HuH-7.5 (cell line): Measurements from ENCODE around the gene ZNF280A.
"Not testable (repeated sequence)": the region's sequence is repeated elsewhere in the genome, so short reads cannot be mapped to it uniquely, and the experiment has no call there.

Experiments
- DNase-seq: peaks from one replicate; pipeline ENCODE4 v3.0.0; 2011; ENCODE audit warnings: low spot score

ZNF280A gene

DNA sequence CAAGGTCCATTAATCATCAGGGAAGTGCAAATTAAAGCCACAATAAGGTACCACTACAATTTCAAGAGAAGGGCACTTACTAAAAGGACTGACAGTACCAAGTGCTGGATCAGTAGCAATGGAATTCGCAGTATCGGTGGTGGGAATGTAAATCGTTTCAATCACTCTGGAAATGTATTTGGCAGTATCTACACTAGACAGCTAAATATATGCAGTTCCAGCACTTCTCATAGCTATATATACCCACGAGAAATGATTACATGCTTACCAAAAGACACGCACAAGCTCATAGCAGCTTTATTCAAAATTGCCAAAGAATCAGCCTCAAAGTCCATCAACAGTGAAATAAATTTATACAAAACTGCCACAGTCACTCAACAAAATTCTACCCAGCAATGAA lies 7.1 kb downstream of the ZNF280A start:
- no peak for DNase-seq

DNA sequence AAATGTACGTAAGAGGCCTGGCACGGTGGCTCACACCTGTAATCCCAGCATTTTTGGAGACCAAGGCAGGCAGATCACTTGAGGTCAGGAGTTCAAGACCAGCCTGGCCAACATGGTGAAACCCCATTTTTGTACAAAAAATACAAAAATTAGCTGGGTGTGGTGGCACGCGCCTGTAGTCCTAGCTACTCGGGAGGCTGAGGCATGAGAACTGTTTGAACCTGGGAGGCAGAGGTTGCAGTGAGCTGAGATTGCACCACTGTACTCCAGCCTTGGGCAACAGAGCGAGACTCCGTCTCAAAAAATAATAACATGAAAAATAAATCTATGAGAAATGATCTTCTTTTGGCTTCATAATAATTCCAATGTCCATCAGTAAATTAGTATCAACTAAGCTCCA lies 9.2 kb downstream of the ZNF280A start:
- DNase-seq: not testable (repeated sequence)

DNA sequence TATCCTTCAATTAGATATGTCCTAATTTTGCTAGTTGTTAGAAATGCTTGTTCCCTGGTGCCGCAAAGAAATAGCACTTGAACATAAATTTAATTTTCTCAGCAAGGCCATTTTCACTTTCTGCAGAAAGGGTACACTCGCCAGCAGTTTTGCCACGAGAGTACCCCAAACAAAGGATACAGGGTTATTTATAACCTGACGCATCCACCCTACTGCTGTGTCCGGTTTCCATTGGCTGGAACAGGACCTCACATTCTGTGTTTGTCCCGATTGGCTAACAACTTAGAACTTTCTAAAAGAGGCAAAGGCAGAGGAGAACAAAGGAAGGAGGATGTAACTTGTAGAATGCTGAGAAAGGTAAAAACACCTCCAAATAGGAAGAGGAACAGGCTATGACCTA lies 10.2 kb downstream of the ZNF280A start:
- DNase-seq: not testable (repeated sequence)

DNA sequence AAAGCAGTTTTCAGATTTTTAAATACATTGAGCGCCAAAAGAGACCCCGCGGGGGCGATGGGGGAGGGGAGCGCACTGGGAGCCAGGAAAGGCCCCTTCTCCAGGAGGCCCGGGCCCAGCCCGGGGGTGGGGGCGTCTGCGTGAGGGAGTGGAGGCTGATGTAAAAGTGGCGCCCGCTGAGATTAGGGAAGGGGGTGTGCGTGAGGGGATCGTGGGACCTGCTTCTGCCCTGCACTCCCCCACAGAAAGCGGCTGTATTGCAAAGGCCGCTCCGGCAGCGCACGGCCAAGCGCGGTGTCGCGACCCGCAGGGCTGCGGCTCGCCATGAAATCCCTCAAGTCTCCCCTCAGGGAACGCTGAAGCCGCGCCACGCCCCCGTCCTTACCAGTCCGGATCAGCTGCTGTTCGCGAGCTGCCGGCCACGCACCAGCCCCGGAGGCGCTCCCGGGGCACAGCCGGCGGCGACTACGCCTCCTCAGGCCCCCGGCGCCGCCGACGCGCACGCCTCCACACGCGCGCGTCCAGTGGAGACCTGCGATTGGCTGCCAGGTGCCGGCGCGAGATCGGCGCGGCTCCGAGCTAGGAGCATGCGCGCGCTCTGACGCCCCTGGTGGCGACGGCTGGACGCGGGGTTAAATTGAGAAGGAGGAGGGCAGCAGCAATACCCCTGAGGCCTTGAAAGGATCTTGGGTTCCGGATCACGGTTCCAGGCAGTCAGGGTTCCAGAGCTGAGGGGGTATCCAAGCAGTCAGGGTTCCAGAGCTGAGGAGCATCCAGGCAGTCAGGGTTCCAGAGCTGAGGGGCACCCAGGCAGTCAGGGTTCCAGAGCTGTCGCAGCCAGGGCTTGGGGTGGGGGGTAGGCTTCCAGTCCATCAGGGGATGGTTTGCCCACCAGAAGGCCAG lies 11.5 kb downstream of the ZNF280A start, which contains the start of gene ZNF280B:
ZNF280B (minus strand) TSS at position 469 of the 903 bp plus-strand sequence. CDS start 19,344 bp downstream, outside the sequence.
- peak; percentile 79 for DNase-seq

DNA sequence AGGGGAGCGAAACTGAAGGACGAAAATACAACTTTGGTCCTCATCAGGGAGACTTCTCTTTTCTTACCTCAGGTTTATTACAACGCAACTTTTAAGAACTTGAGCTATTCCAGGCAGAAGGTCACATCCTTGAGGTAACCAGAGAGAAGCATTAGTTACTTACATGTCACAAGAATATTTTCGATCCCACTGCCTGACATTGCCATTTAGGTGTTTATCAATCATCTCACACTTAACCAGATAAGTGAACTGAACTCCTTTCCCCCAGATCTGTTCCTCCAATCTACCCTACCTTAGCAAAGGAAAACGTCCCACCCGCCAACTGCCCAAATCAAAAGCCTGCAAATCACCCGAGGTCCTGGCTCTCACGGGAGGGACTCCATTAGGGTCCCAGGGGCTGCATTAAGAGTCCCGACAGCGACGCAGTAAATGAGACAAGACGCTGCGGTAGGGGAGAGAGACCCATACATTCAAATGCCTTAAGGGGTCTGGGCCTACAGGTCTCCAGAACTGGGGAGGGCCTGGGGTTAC lies 12.3 kb downstream of the ZNF280A start:
- DNase-seq: peak; percentile 25

DNA sequence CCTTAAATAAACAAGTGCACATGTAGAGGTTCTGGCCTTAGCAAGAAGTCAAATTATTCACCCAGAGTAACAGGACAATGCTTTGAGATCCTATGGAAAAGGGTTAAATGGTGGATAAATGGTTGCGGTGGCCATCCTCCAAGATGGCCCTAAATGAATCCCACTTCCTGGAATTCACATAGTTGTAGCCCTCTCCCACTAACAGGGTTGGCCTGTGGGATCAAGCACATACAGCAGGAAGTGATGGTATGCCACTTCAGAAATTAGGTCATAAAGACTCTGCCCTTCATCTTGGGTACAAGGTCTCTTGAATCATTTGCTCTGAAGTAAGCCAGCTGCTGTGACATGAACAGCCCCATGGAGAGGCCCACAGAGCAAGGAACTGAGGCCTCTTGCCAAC lies 13.3 kb downstream of the ZNF280A start:
- no peak for DNase-seq

DNA sequence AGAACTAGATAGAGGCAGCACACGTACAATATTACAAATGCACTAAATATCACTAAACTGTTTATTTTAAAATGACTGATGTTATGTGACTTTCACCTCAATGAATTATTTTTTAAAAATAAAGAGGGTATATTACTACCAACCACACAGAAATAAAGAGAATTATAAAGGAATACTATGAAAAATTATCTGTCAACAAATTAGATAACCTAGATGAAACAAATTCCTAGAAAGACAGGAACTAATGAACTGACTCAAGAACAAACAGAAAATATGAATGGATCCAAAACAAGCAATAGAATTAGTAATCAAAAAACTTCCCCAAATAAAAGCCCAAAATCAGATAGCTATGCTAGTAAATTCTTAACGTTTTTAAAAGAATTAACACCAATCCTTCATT lies 21.8 kb downstream of the ZNF280A start:
- no peak for DNase-seq

DNA sequence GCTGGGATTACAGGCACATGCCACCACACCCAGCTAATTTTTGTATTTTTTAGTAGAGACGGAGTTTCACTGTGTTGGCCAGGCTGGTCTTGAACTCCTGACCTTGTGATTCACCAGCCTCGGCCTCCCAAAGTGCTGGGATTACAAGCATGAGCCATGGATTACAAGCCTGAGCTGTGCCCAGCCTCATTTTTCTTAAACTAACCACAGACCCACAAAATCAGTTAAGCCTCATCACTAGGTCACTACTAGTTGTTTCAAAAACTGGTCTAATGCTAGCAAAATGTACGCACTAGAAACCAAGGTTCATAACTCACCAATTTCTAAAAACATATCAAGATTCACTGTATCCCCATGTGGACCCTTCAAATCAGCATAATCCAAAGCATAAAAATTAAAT lies 28.5 kb downstream of the ZNF280A start:
- DNase-seq: not testable (repeated sequence)

DNA sequence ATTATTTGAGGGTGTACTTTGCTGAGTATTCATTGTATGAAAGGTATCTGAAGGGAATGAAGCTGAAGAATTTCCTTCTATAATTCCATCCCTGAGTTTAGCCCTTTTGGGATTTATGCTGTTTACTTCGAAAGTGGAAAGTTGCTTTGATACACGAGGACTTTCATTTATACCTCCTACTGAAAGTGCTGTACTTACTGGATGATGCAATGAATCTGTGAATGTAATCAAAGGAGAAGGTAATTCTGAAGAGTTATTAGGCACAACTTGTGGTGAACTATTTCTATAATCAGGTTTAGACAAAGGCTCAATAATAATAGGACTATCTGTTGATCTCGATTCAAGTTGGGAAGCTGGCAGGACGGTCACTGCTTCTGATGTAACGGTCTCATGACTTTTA lies 31.3 kb downstream of the ZNF280A start:
- DNase-seq: no peak

DNA sequence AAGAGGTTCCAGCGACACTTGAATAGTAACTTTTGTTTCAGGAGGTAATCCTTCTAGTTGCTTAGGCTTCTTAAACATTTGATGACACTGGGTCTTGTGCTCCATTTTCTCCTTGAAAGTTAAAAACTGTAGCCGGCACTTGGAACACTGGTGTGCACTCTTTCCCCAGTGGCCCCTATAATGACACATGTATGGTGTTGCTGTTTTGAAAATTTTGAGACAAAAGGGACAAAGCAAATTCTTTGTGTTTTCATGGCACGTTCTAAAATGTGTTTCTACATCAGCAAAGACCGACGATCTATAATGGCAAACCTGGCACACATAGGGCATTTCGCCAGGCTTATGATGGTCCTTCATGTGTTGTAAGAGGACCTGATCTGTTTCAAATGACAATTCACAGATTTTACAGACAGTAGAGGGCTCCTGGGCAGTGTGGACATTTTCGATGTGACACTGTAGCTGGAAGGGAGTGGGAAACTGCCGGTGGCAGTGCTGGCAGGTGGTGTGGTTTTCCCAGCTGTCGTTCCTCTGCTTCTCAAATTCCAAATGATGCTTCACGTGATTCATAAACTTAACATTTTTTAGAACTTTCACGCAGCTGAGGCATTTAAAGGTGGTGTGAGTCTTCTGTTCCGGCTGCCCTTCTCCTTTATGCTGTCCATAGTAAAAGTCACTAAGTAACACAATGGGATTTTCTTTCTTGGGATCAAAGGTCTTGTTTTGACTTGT lies 32.0 kb downstream of the ZNF280A start:
- no peak for DNase-seq

DNA sequence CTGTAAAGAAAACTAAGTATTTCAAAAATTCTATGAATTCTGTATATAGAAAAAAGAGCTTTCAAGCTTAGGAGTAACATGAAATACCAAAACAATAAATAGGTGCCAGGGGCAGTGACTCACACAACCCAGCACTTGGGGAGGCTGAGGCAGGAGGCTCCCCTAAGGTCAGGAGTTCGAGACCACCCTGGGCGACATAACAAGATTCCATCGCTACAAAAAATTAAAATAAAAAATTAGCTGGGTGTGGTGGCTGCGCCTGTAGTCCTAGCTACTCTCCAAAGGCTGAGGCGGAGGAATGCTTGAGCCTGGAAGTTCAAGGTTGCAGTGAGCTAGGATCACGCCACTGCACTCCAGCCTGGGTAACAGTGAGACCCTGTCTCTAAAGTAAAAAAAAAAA lies 33.0 kb downstream of the ZNF280A start:
- no peak for DNase-seq

DNA sequence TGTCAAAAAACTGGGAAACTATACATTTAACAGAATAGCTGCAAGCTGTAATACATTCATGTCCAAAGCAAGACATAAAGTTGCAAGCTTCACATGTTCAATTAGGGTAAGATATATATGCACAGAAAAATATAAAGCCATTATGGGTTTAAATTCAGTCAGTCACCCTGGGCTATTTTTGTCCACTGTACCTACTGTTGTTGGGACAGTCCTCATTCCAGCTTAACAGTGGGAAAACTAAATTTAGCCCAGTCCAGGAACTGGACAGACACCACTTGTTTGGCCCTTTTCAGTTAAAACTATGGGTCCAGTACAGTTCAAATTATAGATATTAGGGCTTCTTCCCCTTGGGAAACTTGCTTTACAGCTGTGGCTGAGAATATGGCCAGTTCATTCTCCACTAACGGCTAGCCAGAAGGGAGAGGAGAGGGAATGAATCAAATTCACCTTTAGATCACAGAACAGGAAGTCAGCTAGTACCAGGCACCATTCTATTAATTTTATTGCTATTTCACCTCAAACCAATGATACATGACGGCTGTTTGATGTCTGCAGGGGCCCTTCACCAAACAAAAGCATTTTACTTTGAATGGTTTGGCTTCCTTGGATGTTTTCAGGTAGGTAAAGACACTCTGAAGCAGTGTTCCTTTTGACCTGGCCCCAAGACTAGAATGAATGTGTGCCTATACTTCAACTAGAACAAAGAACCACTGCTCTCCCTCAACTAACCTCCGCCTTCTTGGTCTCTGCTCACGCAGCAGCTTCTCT lies 33.8 kb downstream of the ZNF280A start:
- no peak for DNase-seq

DNA sequence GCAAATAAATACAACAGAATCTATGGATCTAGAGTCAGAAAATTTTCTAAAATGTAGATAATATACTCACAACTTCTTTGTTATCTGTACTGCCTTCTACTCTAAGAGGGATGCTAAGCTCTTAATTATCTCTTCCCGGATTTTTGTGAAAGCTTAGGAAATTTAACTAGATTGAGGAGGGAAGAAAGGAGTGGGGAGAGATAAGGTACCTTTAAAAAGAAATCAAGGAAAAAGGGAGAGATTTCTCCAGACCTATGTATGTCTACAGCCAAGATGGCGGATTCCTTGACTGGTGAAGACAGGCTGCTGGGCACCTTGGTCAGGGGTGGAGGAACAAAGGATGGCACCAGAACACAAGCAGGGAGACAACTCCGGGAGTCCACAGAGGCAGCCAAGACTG lies 34.5 kb downstream of the ZNF280A start:
- DNase-seq: no peak

DNA sequence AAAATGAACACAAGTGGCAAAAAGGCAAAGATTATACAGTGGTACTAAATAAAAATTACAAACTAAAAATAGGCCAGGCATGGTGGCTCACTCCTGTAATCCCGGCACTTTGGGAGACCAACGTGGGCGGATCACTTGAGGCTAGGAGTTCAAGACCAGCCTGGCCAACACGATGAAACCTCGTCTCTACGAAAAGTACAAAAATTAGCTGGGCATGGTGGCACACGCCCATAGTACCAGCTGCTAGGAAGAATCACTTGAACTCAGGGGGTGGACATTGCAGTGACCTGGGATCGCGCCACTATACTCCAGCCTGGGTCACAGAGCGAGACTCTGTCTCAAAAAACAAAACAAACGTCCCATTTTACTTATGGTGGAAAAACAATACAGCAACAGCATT lies 36.0 kb downstream of the ZNF280A start:
- no peak for DNase-seq

DNA sequence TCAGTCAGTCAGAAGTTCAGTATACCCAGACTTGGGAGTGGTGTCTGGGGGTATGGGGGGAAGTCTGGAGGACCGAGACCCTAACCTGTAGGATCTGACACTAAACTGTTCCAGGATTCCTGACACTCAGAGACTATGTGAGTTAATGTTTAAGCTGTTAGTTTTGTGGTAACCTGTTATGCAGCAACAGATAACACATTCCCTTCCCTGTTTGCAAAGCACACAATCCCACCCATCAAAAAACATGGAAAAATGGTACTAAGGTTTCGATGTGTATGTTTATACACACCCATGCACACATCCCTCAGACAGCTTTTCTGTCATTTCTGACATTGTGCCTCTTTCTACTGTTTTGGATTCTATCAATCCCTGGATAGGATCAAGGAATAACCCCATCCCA lies 39.1 kb downstream of the ZNF280A start:
- DNase-seq: peak; percentile 37

DNA sequence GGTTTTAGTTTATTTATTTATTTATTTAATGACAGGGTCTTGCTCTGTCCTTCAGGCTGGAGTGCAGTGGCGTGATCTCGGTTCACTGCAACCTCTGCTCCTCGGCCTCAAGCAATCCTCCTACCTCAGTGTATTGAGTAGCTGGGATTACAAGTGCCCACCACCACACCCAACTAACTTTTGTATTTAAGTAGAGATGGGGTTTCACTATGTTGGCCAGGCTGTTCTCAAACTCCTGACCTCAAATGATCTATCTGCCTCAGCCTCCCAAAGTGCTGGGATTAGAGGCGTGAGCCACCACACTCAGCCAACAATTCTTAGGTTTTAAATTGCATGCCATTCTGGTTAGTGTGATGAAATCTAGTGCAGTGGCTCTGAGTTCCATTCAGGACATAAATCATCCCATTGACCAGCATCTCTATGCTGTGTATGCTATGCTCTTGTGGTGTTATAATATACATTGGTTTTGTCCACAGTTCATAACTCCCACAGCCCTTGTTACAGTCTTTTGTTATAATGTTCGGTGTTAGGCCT lies 40.0 kb downstream of the ZNF280A start:
- DNase-seq: no peak

DNA sequence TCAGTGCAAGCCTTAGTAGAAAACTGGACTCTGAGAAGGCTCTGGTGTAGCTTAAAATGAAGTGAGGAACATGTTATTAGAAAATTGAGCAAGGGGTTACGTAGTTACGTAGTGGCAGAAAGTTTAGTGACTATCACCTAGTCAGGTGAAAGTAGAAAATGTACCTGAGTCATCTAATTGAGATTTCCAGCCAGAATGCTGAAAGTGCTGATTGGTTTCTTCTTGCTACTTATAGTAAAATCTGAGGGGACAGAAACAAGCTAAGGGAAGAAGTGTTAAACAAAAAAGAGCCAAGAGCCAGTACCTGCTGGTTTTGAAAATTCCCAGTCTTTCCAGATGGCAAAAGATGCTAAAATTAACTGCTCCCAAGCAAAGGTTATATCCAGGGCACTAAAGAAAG lies 41.0 kb downstream of the ZNF280A start:
- no peak for DNase-seq

DNA sequence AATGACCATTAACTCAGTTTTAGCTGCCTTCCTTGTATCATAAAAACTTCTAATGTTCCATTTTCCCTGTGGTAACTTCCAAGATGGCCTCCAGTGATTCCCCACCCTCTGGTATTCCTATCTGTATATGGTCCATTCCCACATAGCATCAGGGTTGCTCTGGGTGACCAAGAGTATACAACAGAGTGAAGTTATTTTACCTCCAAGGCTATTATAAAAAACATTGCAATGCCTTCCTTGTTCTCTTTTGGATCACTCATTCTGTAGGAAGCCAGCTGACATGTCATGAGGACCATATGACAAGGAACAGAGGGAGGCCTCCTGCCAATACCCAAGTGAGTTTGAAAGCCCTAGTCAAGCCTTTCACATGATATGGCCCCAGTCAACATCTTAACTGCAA lies 41.6 kb downstream of the ZNF280A start:
- DNase-seq: no peak

DNA sequence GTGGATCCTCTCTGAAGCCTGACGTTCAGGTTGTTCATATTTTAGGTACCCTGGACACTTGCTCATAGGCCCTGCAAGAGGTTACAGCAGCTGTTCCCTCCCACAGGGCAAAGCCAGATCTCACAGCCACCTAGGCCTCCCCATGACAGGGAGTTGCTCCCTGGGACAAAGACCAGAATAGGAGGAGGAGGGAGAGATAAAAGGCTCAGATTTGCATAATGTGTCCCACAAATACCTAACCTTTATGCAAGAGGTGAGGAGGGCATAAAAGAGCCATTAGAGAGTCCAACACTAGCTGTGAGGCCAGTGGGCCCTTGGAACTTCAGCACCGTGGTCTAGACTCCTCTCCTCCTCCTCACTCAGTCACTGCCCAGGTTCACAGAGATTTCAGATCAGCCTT lies 45.3 kb downstream of the ZNF280A start:
- DNase-seq: no peak

DNA sequence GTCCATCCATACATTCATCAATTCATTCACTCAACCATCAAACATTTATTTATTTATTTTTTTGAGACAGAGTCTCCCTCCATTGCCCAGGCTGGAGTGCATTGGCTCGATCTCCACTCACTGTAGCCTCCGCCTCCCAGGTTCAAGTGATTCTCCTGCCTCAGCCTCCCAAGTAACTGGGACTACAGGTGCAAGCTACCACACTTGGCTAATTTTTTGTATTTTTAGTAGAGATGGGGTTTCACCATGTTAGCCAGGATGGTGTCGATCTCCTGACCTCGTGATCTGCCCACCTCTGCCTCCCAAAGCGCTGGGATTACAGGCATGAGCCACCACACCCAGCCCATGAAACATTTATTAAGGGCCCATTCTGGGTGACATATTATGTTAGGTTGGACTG lies 49.0 kb downstream of the ZNF280A start:
- DNase-seq: not testable (repeated sequence)

DNA sequence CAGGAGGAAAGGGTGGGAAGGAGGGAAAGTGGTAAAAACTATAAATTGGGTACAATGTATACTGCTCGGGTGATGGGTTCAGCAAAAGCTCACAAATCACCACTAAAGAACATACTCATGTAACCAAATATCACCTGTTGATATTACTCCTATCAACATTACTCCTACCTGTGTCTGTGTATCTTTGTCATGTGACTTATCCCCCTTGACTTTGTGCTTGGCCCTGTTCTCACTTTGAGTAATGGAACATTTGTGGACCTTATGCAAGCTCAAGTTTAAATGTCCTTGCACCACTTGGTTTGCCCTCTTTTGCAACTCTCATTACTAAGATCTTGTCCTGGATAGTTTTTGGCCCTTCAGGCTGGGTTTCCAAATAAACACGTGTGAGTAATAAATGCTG lies 50.5 kb downstream of the ZNF280A start:
- DNase-seq: no peak
